ENCODE data around the gene SART3. TPM values are rescaled to one million over a fixed set of nuclear protein-coding genes. Genes with fewer than 3 reads are reported as not detected.

SART3 gene
- total RNA-seq, 2 donors from 2014 or later, result 33.4 to 44.4 TPM

- H3K9me3 ChIP-seq, result no peaks in the 10 kb centered on the region
- no peaks in the 10 kb centered on the region for H3K27me3 ChIP-seq
- peak overlapping the region in 1 of 2 donors; percentile 3 for H3K27ac ChIP-seq
- H3K4me1 ChIP-seq, result peaks cover 0 to 13% of the 10 kb centered on the region in 2 donors
- no peak for DNase-seq (ENCODE audit: low spot score)
- no peaks in the 10 kb centered on the region for H3K36me3 ChIP-seq
- TF ChIP-seq CTCF (IDR thresholded peaks at IDR 0.05), result no peak
- H3K4me3 ChIP-seq, result peak overlapping the region in 1 of 2 donors; percentile 40
These were observed 37.7 kb upstream of the SART3 start for GRCh38 chr12:108598553-108599250.

GRCh38 chr12:108597559-108598471 is 36.8 kb upstream of the SART3 start, which contains the start of gene TMEM119:
Gene TMEM119, minus strand, starts transcription at chr12:108598084. Its CDS starts 5,701 bp downstream, at chr12:108592383.
- peak within 1 kb of the TSS in 1 of 2 donors; percentile 3 for H3K27ac ChIP-seq

GRCh38 chr12:108596854-108597558 is 36.0 kb upstream of the SART3 start:
- Histone ChIP-seq H3K27ac (no peak overlapping the region), H3K36me3 (no peaks in the 10 kb centered on the region), H3K27me3 (no peaks in the 10 kb centered on the region), H3K9me3 (no peaks in the 10 kb centered on the region), H3K4me1 (peaks cover 0 to 13% of the 10 kb centered on the region in 2 donors), H3K4me3 (peak overlapping the region in 1 of 2 donors; percentile 40)
- no peak for DNase-seq (ENCODE audit: low spot score)
- TF ChIP-seq CTCF (IDR thresholded peaks at IDR 0.05), result no peak

More at GRCh38 chr12:108597559-108598471, 36.8 kb upstream of the SART3 start, which contains the start of gene TMEM119:
- peaks cover 0 to 13% of the 10 kb centered on the region in 2 donors for H3K4me1 ChIP-seq
- no peaks in the 10 kb centered on the region for H3K27me3 ChIP-seq
- no peak for DNase-seq (ENCODE audit: low spot score)
- no peaks in the 10 kb centered on the region for H3K36me3 ChIP-seq
- H3K9me3 ChIP-seq, result no peaks in the 10 kb centered on the region
- TF ChIP-seq CTCF (IDR thresholded peaks at IDR 0.05), result no peak
- H3K4me3 ChIP-seq, result peak within 1 kb of the TSS in 1 of 2 donors; percentile 40

GRCh38 chr12:108595711-108596647 is 35.0 kb upstream of the SART3 start:
- no peak for TF ChIP-seq CTCF (IDR thresholded peaks at IDR 0.05)
- no peak for DNase-seq (ENCODE audit: low spot score)
- Histone ChIP-seq H3K4me3 (peak overlapping the region in 1 of 2 donors; percentile 40), H3K27me3 (no peaks in the 10 kb centered on the region), H3K27ac (no peak overlapping the region), H3K9me3 (no peaks in the 10 kb centered on the region), H3K36me3 (no peaks in the 10 kb centered on the region), H3K4me1 (peaks cover 0 to 13% of the 10 kb centered on the region in 2 donors)

Data from right atrium auricular region (tissue), 2 donors.